HG03457 (cell line): ENCODE results near the gene RIBC2.

Experiments
- ATAC-seq: cut with Tn5 transposase; IDR thresholded peaks from one replicate; pipeline ENCODE4 v1.9.1; 2021; ENCODE audit warnings: moderate number of reproducible peaks; ENCODE audit not compliant: unreplicated experiment

Gene RIBC2

DNA sequence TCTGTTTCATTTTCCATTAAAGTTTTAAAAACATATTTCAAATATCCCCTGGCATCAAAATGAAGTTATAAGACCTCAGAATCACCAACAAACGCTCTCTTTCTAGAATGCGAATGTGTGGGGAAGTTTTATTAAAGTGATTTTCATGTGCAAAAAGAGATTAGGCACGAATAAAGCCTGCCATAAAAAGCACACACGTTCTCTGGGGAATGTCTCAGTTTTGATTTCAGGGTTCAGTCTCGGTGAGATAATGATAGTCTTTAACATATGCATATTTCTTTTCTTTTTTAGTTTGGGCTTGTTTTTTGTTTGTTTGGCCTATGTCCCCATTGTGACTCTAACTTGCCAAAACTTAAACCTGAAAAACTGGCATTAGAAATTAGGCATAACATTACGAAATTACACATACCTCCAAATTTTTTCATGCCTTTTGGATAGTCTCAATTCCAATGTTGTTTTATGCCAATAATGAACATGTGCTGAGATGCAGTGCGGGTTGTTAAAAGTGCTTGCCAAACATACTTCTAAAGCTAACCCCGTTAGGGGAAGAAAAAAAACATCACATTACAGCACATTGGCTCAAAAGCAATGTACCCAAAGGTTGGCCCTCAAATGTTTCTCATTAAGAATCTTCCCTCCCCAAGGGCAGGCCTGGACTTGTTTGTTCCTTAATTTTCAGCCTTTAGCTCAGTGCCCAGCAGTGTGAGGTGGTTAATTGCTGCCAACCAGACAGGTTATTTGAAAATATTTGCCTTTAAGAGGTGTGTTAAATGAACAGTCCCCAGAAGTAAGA lies 56.0 kb downstream of the RIBC2 start:
- ATAC-seq = no peak

DNA sequence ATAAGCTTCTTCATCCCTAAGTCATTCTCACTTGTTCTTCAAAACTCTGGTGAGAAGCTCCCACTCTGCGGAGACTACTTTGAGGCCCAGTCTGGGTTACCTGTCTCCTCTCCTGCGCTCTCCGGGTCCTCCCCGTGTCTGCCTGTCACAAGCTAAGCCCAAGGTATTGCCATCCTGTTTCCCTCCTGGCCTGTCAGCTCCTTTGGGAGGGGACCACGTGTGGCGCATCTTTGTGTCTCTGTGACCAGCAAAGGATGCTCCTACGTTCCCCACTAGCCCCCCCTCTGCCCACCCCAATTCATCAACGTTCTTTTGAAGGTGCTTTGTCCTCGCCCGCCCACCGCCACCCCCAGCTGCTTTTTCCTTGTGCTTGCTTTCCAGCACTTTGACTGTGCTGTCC lies 57.4 kb downstream of the RIBC2 start:
- ATAC-seq = no peak

DNA sequence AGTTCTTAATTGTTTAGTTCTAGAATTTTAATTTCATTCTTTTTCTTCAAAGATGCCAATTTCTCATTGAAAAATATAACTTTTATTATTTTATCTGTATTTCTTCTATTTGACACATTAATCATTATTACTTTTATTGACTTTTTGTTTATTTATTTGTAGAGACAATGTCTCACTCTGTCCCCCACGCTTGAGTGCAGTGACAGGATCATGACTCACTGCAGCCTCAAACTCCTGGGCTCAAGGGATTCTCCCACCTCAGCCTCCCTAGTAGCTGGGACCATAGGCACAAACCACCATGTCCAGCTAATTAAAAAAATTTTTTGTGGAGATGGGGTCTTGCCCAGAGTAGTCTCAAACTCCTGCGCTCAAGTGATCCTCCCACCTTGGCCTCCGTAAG lies 58.9 kb downstream of the RIBC2 start:
- no peak for ATAC-seq

DNA sequence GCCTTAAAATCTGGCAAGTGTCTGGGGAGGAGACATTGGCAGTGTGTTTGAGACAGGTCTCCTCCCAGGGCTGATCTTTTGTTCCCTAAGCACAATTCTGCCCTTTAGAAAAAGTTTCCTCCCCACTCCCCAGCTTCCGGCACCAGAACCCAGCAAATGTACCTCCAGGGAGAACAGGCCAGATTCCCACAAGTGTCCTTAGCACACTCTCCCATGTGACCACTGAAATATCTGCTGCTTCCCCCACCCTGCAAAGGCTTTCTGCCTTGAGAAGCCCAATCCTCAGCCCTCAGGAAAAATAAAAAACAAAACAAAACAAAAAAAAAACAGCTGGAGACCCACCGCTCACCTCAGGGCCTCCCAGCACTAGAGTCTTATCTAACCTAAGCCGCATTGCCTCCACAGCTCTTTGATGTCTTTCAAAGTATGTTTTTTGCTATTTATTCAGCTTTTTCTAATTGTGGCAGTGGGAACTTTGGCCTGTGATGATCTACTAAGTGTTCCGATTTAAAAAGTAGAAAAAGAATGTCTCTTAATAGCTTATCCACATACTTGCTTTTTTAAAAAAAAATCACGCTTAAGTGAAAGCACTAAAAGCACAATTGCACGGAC lies 60.2 kb downstream of the RIBC2 start:
- ATAC-seq = no peak

DNA sequence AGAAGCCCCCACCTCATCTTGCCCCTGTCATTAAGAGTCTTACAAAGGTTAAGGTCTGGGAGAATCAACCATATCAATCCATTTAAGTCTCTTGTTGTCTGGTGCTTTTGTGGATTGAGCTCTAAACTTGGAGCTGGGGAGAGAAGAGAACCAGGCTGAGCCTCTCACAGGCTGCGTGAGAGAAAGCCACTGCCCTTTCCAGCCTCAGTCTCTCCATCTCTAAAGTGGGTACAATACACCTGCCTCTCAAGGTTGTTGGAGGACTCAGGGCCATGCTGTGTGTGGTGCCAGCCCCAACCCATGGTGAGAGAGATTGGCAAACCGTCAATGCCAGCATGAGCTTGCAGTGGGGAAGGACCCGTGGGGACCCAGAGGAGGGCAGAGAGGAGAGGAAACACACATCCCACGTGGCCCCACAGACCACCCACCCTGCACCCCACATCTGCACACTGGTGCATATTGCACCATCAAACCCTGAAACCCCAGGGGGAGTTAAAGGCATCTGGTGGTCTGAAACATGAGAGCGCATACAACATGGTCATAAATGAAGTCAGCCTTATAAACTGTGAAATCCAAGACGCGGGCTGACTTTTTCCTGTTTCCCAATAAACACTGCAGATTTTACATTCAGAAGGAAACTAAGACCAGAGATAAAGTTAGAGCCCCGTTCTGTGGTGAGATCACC lies 61.7 kb downstream of the RIBC2 start:
- no peak for ATAC-seq

DNA sequence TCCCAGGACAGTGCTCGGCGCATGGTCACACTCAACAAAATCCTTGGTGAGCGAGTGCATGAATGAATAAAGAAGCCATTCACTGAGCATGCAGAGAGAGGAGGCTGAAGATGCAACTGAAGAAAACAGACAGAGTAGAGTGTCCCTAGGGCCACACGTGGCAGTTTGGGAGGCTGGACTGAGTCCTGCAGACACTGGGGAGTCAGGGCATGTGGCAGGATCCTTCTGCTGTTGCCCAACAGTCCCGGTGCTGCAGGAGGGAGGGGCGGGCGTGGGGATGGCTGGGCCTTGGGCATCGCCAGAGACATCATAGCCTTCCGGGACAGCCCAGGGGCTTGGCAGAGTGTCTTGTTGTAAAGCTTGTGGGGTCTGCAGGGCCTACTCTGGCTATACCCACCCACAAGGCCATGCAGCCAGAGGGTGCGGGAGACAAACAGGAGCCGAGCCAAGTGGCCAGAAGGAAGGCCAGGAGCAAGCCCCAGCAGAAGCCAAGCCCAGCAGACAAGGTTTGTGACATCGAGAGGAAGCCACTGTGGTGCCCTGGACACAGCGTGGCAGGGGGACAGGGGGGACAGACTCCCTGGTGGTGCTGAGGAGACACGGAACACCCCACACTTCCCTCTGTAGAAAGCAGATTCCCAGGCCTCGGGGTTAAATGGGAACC lies 62.5 kb downstream of the RIBC2 start:
- ATAC-seq = no peak

DNA sequence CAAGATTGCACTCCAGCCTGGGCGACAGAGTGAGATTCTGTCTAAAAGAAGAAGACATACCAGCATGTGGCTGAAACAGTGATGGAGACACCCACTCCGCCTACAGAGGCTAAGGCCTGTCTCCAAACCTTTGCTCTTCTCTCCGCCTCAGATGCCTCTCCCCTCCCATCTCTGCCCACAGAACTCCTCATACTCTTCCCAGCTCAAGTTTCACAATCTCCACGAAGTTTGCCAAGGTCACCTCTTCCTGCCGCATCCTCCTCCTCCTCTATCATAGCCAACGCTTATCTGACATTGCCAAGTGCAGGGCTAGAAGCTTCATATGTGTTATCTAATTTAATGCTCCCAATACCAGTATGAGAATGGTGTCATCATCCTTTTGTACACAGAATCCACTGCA lies 63.3 kb downstream of the RIBC2 start:
- ATAC-seq = no peak

DNA sequence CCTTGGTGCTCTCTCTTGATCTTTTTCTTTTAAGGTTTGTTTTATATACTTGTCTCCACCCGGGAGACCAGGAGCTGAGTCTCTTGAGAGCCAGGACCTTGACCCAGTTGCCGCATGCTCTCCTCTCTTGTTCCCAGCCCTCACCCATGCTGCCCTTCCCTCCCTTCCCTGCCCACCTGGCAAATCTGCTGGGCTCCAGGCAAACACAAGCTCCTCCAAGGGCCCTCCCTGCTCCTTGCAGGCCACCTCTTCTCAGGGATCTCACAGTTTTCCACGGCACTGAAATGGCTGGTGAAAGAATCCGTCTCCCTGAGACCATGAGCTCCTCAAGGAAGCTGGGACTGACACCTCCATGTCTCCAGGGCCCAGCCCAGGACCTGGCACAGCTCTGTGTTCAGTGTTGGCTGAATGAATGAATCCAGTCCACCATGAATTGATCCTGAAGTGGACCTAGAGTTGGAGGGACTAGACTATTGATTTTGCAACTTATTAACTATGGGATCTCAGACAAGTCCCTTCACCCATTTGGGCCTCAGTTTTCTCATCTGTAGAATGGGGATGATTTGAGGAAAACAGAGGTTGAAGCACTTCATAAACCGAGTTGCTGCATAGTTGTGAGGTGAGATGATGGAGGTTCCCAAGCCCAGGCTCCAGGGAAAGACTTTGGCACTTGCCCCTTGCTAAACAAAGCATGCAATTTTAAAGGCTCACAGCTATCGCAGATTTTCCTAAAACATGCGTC lies 64.0 kb downstream of the RIBC2 start:
- no peak for ATAC-seq

DNA sequence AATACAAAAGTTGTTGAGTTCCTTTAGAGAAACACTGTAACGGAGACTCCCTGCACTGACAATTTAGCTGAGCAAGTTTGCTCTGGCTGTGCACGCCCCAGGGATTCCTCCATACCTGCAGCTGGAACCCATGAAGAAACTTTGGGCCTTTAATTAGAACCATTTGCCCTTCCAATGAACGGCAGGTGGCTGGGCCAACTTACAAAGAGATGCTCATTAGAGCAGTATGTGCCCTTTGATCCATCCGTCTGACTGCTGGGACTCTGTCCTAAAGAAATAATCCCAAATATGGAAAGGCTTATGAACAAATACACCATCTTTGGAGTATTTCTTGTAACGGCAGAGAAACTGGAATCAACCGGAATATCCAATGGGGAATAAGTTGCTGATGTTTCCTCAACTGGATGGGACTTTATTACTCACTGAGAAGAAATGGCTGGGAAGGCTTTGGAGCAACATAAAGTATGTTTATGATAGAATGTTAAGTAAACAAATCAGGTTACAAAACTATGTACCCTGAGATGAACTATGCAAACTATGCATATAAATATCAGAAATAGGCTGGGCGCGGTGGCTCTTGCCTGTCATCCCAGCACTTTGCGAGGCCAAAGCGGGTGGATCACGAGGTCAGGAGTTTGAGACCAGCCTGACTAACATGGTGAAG lies 64.7 kb downstream of the RIBC2 start:
- ATAC-seq = no peak

DNA sequence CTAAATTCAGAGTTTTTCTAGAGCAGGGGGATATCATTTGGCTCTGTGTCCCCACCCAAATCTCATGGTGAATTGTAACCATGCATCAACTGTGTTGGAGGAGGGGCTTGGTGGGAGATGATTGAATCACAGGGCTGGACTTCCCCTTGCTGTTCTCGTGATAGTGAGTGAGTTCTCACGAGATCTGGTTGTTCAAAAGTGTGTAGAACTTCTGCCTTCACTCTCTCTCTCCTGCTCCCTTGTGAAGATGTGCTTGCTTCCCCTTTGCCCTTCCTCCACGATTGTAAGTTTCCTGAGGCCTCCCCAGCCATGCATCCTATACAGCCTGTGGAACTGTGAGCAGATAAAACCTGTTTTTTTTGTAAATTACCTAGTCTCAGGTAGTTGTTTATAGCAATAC lies 67.2 kb downstream of the RIBC2 start:
- ATAC-seq = no peak

DNA sequence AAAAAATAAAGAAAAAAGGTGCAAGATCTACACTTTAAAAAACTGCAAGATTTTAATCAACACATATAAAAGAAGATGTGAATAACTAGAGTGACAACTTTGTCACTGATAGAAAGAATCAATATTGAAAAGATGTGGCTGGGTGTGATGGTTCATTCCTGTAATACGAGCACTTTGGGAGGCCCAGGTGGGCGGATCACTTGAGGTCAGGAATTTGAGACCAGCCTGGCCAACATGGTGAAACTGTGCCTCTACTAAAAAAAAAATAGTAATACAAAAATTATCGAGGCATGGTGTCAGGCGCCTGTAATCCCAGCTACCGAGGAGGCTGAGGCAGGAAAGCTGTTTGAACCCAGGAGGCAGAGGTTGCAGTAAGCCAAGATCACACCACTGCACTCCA lies 68.2 kb downstream of the RIBC2 start:
- no peak for ATAC-seq
